Heart left ventricle (tissue), 16 donors: ENCODE data around the gene RAB10. TPM values are rescaled to one million over a fixed set of nuclear protein-coding genes. Genes with fewer than 3 reads are reported as not detected.
A peak's percentile ranks its signal among the peaks of the same experiment; 100 is the strongest.

ENCODE experiments used
- ATAC-seq, 4 donors: fragments of 200-7000 bp; cut with Tn5 transposase; one replicate each; pipeline ENCODE4 v1.9.1; 2020 to 2022; ENCODE audit warnings: moderate library complexity in 4 of 4, mild to moderate bottlenecking in 3 of 4, moderate number of reproducible peaks in 1 of 4
- DNase-seq, 5 donors: peaks; one replicate each; pipeline ENCODE4 v3.0.0-alpha.2; 2020
- H3K27ac ChIP-seq, 12 donors: fragments of 200-600 bp; sonication (generic) in 4 of 12; one replicate each; pipeline versions ENCODE4 v1.5.0 to v1.8.0; 2016 to 2022; ENCODE audit warnings: mild to moderate bottlenecking in 2 of 12
- H3K27me3 ChIP-seq, 9 donors: fragments of 200-600 bp; sonication (generic) in 2 of 9; one replicate each; pipeline versions ENCODE4 v1.5.1 to v1.8.0; 2016 to 2022; ENCODE audit warnings: mild to moderate bottlenecking in 3 of 9
- H3K36me3 ChIP-seq, 9 donors: fragments of 200-600 bp; sonication (generic) in 2 of 9; one replicate each; pipeline versions ENCODE4 v1.5.0 to v1.8.0; 2018 to 2022; ENCODE audit warnings: mild to moderate bottlenecking in 2 of 9
- H3K4me1 ChIP-seq, 12 donors: fragments of 200-600 bp; sonication (generic) in 4 of 12; one replicate each; pipeline versions ENCODE4 v1.5.0 to v1.8.0; 2016 to 2022; ENCODE audit warnings: mild to moderate bottlenecking in 3 of 12
- H3K4me3 ChIP-seq, 12 donors: fragments of 200-600 bp; sonication (generic) in 4 of 12; one replicate each; pipeline versions ENCODE4 v1.5.0 to v1.8.0; 2017 to 2022; ENCODE audit warnings: mild to moderate bottlenecking in 9 of 12, moderate library complexity in 4 of 12
- H3K9me3 ChIP-seq, 12 donors: fragments of 200-600 bp; sonication (generic) in 4 of 12; one replicate each; pipeline versions ENCODE4 v1.5.0 to v1.8.0; 2016 to 2022; ENCODE audit warnings: mild to moderate bottlenecking in 1 of 12
- CTCF ChIP-seq, 12 donors: fragments of 200-600 bp; sonication (generic) in 4 of 12; IDR thresholded peaks; one replicate each; pipeline versions ENCODE4 v1.5.0 to v1.8.0; 2018 to 2022; ENCODE audit warnings: antibody characterized with exemption in 12 of 12, mild to moderate bottlenecking in 5 of 12
- POLR2A ChIP-seq, 2 donors: fragments of 450-650 bp; IDR thresholded peaks; one replicate each; pipeline ENCODE4 v1.6.1; 2017; ENCODE audit warnings: antibody characterized with exemption in 2 of 2, mild to moderate bottlenecking in 2 of 2, moderate library complexity in 2 of 2
- WGBS, 4 donors: extraction: QIAGEN DNeasy Blood & Tissue Kit in 2 of 4; methylation state at CpG; one replicate each; pipeline versions ENCODE4 v1.1.5 to v1.1.7; 2013 to 2018; 5-methylcytosine and 5-hydroxymethylcytosine counted together
- intact Hi-C, 10 donors: fragments of 100-400 bp; cut with DNase I; formaldehyde crosslinking; loops; one replicate each; pipeline versions ENCODE4 v1.11.1 to v1.14.2; 2022
- polyA plus RNA-seq, 2 donors: library from polyadenylated mRNA; stranded (reverse); fragments of 200-250 nt; gene quantifications; one replicate each; pipeline ENCODE4 v1.2.3, GENCODE V29; 2013
- total RNA-seq, 9 donors: library from RNA; depleted of rRNA in 2 of 9; stranded (reverse); fragments of >200 nt in 2 of 9; fragmentation: NEBNext Ultra II Directional in 3 of 9; extraction: Animal tissue kit (Norgen Biotek cat#: 25700) in 3 of 9; gene quantifications; one replicate each; pipeline versions ENCODE4 v1.1.0 to v1.2.4, GENCODE V29; 2016 to 2023
- donor health status: ischemic (EF 13 %, LVEDD 7.1; RV severe dilation, severe dysfunction).
- donor health status: healthy with polysubstance abuse.
- donor health status: DM: no; HTN: yes; CAD: no.
- donor health status: DM: no; HTN: no; CAD: no.
- donor health status: ischemic (EF 25% LVEDD 6.9; RV normal size, moderate dysfunction).
- donor health status: ischemic (EF 25% LVEDD 5.7; RV mildly dilated, moderate dysfunction).
- donor health status: healthy.
- donor health status: DM: yes; HTN: yes; CAD: no.
- donor health status: ischemic (EF 35%, LVEDD 5.7; RV mildly dilated, moderate dysfunction).
- donor health status: nonischemic (EF 11% LVEDD 7.7; RV severe dilation, severe dysfunction).
- donor health status: DM: yes; HTN: yes; CAD: no.
- donor health status: PGD.
- donor health status: ischemic (EF 29% LVEDD 5.4; RV normal size, mild dysfunction).
- donor health status: nonischemic (EF 23%, LVEDD 6.1; RV moderate dilation, normal function).

Gene RAB10
- total and polyA plus RNA-seq, 11 donors: 33.1 to 121 (median 97.4) TPM

DNA sequence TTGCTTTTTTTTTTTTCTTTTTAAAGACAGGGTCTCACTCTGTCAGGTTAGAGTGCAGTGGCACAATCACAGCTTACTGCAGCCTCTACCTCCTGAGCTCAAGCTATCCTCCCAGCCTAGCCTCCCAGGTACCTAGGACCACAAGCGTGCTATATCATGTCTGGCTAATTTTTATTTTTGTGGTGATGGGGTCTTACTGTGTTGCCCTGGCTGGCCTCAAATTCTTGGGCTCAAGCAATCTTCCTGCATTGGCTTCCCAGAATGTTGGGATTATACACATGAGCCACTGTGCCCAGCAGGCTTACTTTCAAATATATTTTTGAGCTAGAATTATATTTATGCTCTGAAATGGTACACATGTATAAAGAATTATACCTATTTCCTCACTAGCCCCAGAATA, 85.6 kb downstream of the RAB10 start:
- H3K4me3 ChIP-seq: no peak overlapping the region
- H3K9me3 ChIP-seq: no peaks in the 10 kb centered on the region
- H3K36me3 ChIP-seq: peaks cover 0 to 13% (median 0%) of the 10 kb centered on the region in 9 donors
- DNase-seq (no peak), ATAC-seq (no peak)
- 96 to 100% (median 99%) methylated on average over 1 of the region's 1 CpG for WGBS, 4 donors
- H3K27me3 ChIP-seq: no peaks in the 10 kb centered on the region
- H3K4me1 ChIP-seq: peaks cover 0 to 42% (median 15%) of the 10 kb centered on the region in 12 donors
- TF ChIP-seq POLR2A (IDR thresholded peaks at IDR 0.05) (no peak), CTCF (IDR thresholded peaks at IDR 0.05) (no peak)
- intact Hi-C loops: no loop called here
- peak overlapping the region in 1 of 12 donors; percentile 0 for H3K27ac ChIP-seq

- DNase-seq (no peak), ATAC-seq (peak in 3 of 4 donors; percentile 55 to 60 (median 57))
- Histone ChIP-seq H3K9me3 (no peaks in the 10 kb centered on the region), H3K36me3 (peaks cover 0 to 16% (median under 1%) of the 10 kb centered on the region in 9 donors), H3K4me3 (no peak overlapping the region), H3K4me1 (peaks cover 0 to 49% (median 18%) of the 10 kb centered on the region in 12 donors), H3K27ac (peak overlapping the region in 11 of 12 donors; percentile 3 to 72 (median 39)), H3K27me3 (no peaks in the 10 kb centered on the region)
- no peak for TF ChIP-seq POLR2A (IDR thresholded peaks at IDR 0.05)
- TF ChIP-seq CTCF (IDR thresholded peaks at IDR 0.05): no peak
- intact Hi-C loops: loop anchor here in 1 of 10 donors (2.0 kb wide), 1 partner anchor 22 kb away; no protein-coding TSS in a partner anchor
- 46 to 59% (median 50%) methylated on average over 3 of the region's 3 CpGs for WGBS, 4 donors
These were observed 88.7 kb downstream of the RAB10 start for GRCh38 chr2:26122630-26123029.

DNA sequence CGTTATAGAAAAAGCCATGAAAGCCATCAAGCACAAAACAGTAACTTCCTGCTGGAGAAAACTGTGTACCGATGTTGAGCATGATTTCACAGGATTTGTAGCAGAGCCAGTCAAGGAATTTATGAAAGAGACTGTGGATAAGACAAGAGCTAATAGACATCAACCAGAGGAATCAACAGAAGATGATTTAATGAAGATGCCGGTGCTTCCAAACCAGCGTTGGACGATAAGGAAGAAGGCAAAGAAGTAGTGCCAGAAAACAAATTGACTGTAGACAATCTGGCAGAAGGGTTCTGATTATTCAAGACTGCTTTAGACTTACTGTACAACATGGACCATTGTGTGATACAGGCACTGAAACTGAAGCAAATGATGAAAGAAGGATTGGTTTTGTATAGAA, 89.5 kb downstream of the RAB10 start:
- H3K4me3 ChIP-seq: no peak overlapping the region
- ATAC-seq: no peak
- no peak for TF ChIP-seq POLR2A (IDR thresholded peaks at IDR 0.05)
- peaks cover 0 to 46% (median 18%) of the 10 kb centered on the region in 12 donors for H3K4me1 ChIP-seq
- no peak for DNase-seq
- WGBS, 4 donors: 65 to 79% (median 74%) methylated on average over 5 of the region's 5 CpGs
- H3K9me3 ChIP-seq: no peaks in the 10 kb centered on the region
- H3K27me3 ChIP-seq: no peaks in the 10 kb centered on the region
- H3K36me3 ChIP-seq: peaks cover 0 to 21% (median 8%) of the 10 kb centered on the region in 9 donors
- intact Hi-C loops: loop anchor here in 1 of 10 donors (2.0 kb wide), 1 partner anchor 23 kb away; no protein-coding TSS in a partner anchor
- H3K27ac ChIP-seq: peak overlapping the region in 2 of 12 donors; percentile 70 to 72

- TF ChIP-seq CTCF (IDR thresholded peaks at IDR 0.05) (no peak), POLR2A (IDR thresholded peaks at IDR 0.05) (no peak)
- DNase-seq (no peak), ATAC-seq (no peak)
- Histone ChIP-seq H3K27me3 (no peaks in the 10 kb centered on the region), H3K4me3 (no peak overlapping the region), H3K9me3 (no peaks in the 10 kb centered on the region), H3K27ac (no peak overlapping the region), H3K4me1 (peaks cover 0 to 38% (median 13%) of the 10 kb centered on the region in 12 donors), H3K36me3 (peaks cover 0 to 36% (median 26%) of the 10 kb centered on the region in 9 donors)
- intact Hi-C loops: loop anchor here in 2 of 10 donors (5.0 kb wide), 2 partner anchors 34 to 39 kb away; no protein-coding TSS in a partner anchor
- 74 to 82% (median 80%) methylated on average over 4 of the region's 4 CpGs for WGBS, 4 donors
These were observed 92.2 kb downstream of the RAB10 start for GRCh38 chr2:26126074-26126473.
